ENCODE measurements around the gene SPTB. TPM values are rescaled to one million over a fixed set of nuclear protein-coding genes. Genes with fewer than 3 reads are reported as not detected.

Gene SPTB
- total RNA-seq, 1 donor from 2014 or later = 0.98 TPM

- H3K4me3 ChIP-seq = no peak overlapping the region
- no peaks in the 10 kb centered on the region for H3K36me3 ChIP-seq
- no peaks in the 10 kb centered on the region for H3K4me1 ChIP-seq
- TF ChIP-seq POLR2A (IDR thresholded peaks at IDR 0.05) (no peak), CTCF (IDR thresholded peaks at IDR 0.05) (peak in 1 of 3 experiments; percentile 21), POLR2AphosphoS5 (IDR thresholded peaks at IDR 0.05; ENCODE audit: insufficient read depth in 1 of 2, low read depth in 1 of 2) (no peak)
- no peak for DNase-seq (ENCODE audit: extremely low spot score in 2 of 2)
- no peaks in the 10 kb centered on the region for H3K27me3 ChIP-seq
- no peaks in the 10 kb centered on the region for H3K9me3 ChIP-seq
- no peak overlapping the region for H3K27ac ChIP-seq
- intact Hi-C loops (cut with DNase I) = no loop called here
Observed at GRCh38 chr14:64800000-64800399, 79.7 kb downstream of the SPTB start.

GRCh38 chr14:64799555-64799954 is 80.2 kb downstream of the SPTB start:
- no peaks in the 10 kb centered on the region for H3K9me3 ChIP-seq
- TF ChIP-seq POLR2AphosphoS5 (IDR thresholded peaks at IDR 0.05; ENCODE audit: insufficient read depth in 1 of 2, low read depth in 1 of 2) (no peak), CTCF (IDR thresholded peaks at IDR 0.05) (no peak), POLR2A (IDR thresholded peaks at IDR 0.05) (no peak)

GRCh38 chr14:64796369-64796768 is 83.3 kb downstream of the SPTB start:
- no peak for TF ChIP-seq CTCF (IDR thresholded peaks at IDR 0.05)
- TF ChIP-seq POLR2AphosphoS5 (IDR thresholded peaks at IDR 0.05; ENCODE audit: insufficient read depth in 1 of 2, low read depth in 1 of 2) = no peak
- TF ChIP-seq POLR2A (IDR thresholded peaks at IDR 0.05) = no peak
- intact Hi-C loops (cut with DNase I) = no loop called here
- no peaks in the 10 kb centered on the region for H3K27me3 ChIP-seq
- H3K4me1 ChIP-seq = no peaks in the 10 kb centered on the region
- no peaks in the 10 kb centered on the region for H3K36me3 ChIP-seq
- no peak overlapping the region for H3K4me3 ChIP-seq
- no peak overlapping the region for H3K27ac ChIP-seq
- no peaks in the 10 kb centered on the region for H3K9me3 ChIP-seq
- DNase-seq (ENCODE audit: extremely low spot score in 2 of 2) = no peak

More at GRCh38 chr14:64799555-64799954, 80.2 kb downstream of the SPTB start:
- DNase-seq (ENCODE audit: extremely low spot score in 2 of 2) = no peak
- Histone ChIP-seq H3K27ac (no peak overlapping the region), H3K36me3 (no peaks in the 10 kb centered on the region), H3K27me3 (no peaks in the 10 kb centered on the region), H3K4me1 (no peaks in the 10 kb centered on the region), H3K4me3 (no peak overlapping the region)
- intact Hi-C loops (cut with DNase I) = no loop called here

GRCh38 chr14:64795921-64796320 is 83.8 kb downstream of the SPTB start:
- H3K9me3 ChIP-seq = no peaks in the 10 kb centered on the region
- no peaks in the 10 kb centered on the region for H3K36me3 ChIP-seq
- H3K4me3 ChIP-seq = no peak overlapping the region
- H3K4me1 ChIP-seq = no peaks in the 10 kb centered on the region
- no peaks in the 10 kb centered on the region for H3K27me3 ChIP-seq
- intact Hi-C loops (cut with DNase I) = no loop called here
- no peak for DNase-seq (ENCODE audit: extremely low spot score in 2 of 2)
- no peak overlapping the region for H3K27ac ChIP-seq
- no peak for TF ChIP-seq POLR2AphosphoS5 (IDR thresholded peaks at IDR 0.05; ENCODE audit: insufficient read depth in 1 of 2, low read depth in 1 of 2)
- TF ChIP-seq POLR2A (IDR thresholded peaks at IDR 0.05) = no peak
- no peak for TF ChIP-seq CTCF (IDR thresholded peaks at IDR 0.05)

GRCh38 chr14:64795211-64795610 is 84.5 kb downstream of the SPTB start:
- no peaks in the 10 kb centered on the region for H3K27me3 ChIP-seq
- H3K27ac ChIP-seq = no peak overlapping the region
- intact Hi-C loops (cut with DNase I) = no loop called here
- H3K36me3 ChIP-seq = no peaks in the 10 kb centered on the region
- no peaks in the 10 kb centered on the region for H3K9me3 ChIP-seq
- no peak for DNase-seq (ENCODE audit: extremely low spot score in 2 of 2)
- H3K4me1 ChIP-seq = no peaks in the 10 kb centered on the region
- TF ChIP-seq POLR2AphosphoS5 (IDR thresholded peaks at IDR 0.05; ENCODE audit: insufficient read depth in 1 of 2, low read depth in 1 of 2) = no peak
- TF ChIP-seq CTCF (IDR thresholded peaks at IDR 0.05) = no peak
- no peak for TF ChIP-seq POLR2A (IDR thresholded peaks at IDR 0.05)
- no peak overlapping the region for H3K4me3 ChIP-seq
